DND-41 (cell line): ENCODE results near the gene LRRC15.

Experiments
- ATAC-seq: fragments of 200-7000 bp; cut with Tn5 transposase; 3 replicates; pipeline ENCODE4 v1.9.1; 2021; ENCODE audit warnings: low read depth; ENCODE audit not compliant: insufficient read depth
- DNase-seq: peaks from one replicate; pipeline ENCODE4 v3.0.0-alpha.2; 2020
- H2AFZ ChIP-seq: 2 replicates; pipeline ENCODE4 v1.6.0; 2012; ENCODE audit warnings: low read depth, low read length
- H3K27ac ChIP-seq: 2 replicates; pipeline ENCODE4 v1.5.1; 2012; ENCODE audit warnings: low read length, inconsistent platforms
- H3K27me3 ChIP-seq: fragments of 200-600 bp; sonication (generic); 2 replicates; pipeline ENCODE4 v1.6.0; 2012; ENCODE audit warnings: low read length, mild to moderate bottlenecking, inconsistent platforms; ENCODE audit not compliant: insufficient read depth, poor library complexity
- H3K36me3 ChIP-seq: 2 replicates; pipeline ENCODE4 v1.5.1; 2012; ENCODE audit warnings: low read length, inconsistent platforms; ENCODE audit not compliant: insufficient read depth
- H3K4me1 ChIP-seq: 2 replicates; pipeline ENCODE4 v1.5.1; 2012; ENCODE audit warnings: mild to moderate bottlenecking, low read length; ENCODE audit not compliant: insufficient read depth
- H3K4me2 ChIP-seq: 2 replicates; pipeline ENCODE4 v1.6.0; 2012; ENCODE audit warnings: mild to moderate bottlenecking, moderate library complexity, low read length, inconsistent platforms; ENCODE audit not compliant: insufficient read depth
- H3K4me3 ChIP-seq, 2 experiments: fragments of 200-600 bp in 1 of 2; shearing (Covaris generic) in 1 of 2; 2 replicates each; pipeline ENCODE4 v1.5.1; 2012 to 2016; ENCODE audit warnings: inconsistent platforms in 2 of 2, low read length in 2 of 2, mild to moderate bottlenecking in 2 of 2, low read depth in 1 of 2, moderate library complexity in 1 of 2
- H3K79me2 ChIP-seq: 2 replicates; pipeline ENCODE4 v1.6.0; 2012; ENCODE audit warnings: low read length, inconsistent platforms; ENCODE audit not compliant: insufficient read depth
- H3K9ac ChIP-seq: 2 replicates; pipeline ENCODE4 v1.6.0; 2012; ENCODE audit warnings: low read depth, mild to moderate bottlenecking, inconsistent platforms, low read length, moderate library complexity
- H3K9me3 ChIP-seq: 2 replicates; pipeline ENCODE4 v1.5.1; 2012; ENCODE audit warnings: low read length, moderate library complexity, mild to moderate bottlenecking, inconsistent platforms; ENCODE audit not compliant: insufficient read depth, severe bottlenecking
- H4K20me1 ChIP-seq: 2 replicates; pipeline ENCODE4 v1.6.0; 2012; ENCODE audit warnings: low read length; ENCODE audit not compliant: insufficient read depth
- CTCF ChIP-seq: IDR thresholded peaks from 2 replicates; pipeline ENCODE4 v1.5.1; 2012; ENCODE audit warnings: borderline replicate concordance, low read length, moderate library complexity, mild to moderate bottlenecking; ENCODE audit not compliant: poor library complexity, severe bottlenecking; ENCODE audit errors: extremely low read depth
- EZH2 ChIP-seq: IDR thresholded peaks from 3 replicates; pipeline ENCODE4 v1.6.1; 2012; ENCODE audit warnings: borderline replicate concordance, low read depth, mild to moderate bottlenecking, moderate library complexity, low read length, inconsistent platforms; ENCODE audit not compliant: severe bottlenecking

LRRC15 gene

DNA sequence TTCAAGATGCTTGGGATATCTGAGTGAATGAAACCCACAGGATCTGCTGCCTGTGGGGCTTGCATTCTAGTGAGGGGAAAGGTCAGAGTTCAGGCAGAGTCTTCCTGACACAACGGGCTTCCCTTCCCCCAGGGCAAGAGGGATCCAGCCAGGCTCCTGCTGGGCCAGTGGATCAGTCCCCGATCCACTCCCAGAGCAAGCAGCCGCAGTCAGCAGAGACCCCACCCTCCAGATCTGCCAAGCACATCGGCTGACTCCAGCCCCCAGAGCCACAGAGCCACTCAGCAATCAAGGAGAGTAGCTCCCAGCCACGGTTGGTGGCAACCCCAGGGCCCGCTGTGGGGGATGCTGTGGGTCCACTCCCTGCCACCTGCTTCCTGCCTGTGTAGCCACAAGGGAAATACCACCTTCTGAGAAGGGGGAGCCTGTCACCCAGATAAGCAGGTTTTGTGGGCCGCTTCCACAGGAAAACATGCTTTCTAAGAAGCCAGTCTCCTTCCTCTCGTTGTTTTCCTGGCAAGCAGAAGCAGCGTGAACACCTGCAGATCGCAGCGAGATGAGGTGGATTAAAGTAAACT lies 63.3 kb downstream of the LRRC15 start:
- no peaks in the 10 kb centered on the region for H3K36me3 ChIP-seq

GRCh38 chr3:194305356-194306108 lies 64.0 kb downstream of the LRRC15 start:
- DNase-seq = peak; percentile 84
- peak overlapping the region; percentile 48 for H3K4me2 ChIP-seq

More for the DNA sequence above, 63.3 kb downstream of the LRRC15 start:
- H3K4me1 ChIP-seq = peaks cover 78% of the 10 kb centered on the region
- peaks cover 22% of the 10 kb centered on the region for H3K9me3 ChIP-seq
- H3K79me2 ChIP-seq = no peaks in the 10 kb centered on the region
- H3K9ac ChIP-seq = peak overlapping the region; percentile 58
- no peaks in the 10 kb centered on the region for H3K27me3 ChIP-seq
- peak overlapping the region in 1 of 2 experiments; percentile 25; a peak in 1 of 4 replicates for H3K4me3 ChIP-seq
- H4K20me1 ChIP-seq = no peaks in the 10 kb centered on the region
- peak overlapping the region; percentile 48 for H3K4me2 ChIP-seq
- H2AFZ ChIP-seq = no peak overlapping the region
- ATAC-seq (peak; percentile 82), DNase-seq (peak; percentile 98)
- TF ChIP-seq EZH2 = no peak
- H3K27ac ChIP-seq = peak overlapping the region; percentile 96

More at GRCh38 chr3:194305356-194306108, 64.0 kb downstream of the LRRC15 start:
- peak; percentile 48 for ATAC-seq
- H3K4me1 ChIP-seq = peaks cover 85% of the 10 kb centered on the region
- no peak overlapping the region for H2AFZ ChIP-seq
- H3K36me3 ChIP-seq = no peaks in the 10 kb centered on the region
- H3K27ac ChIP-seq = peak overlapping the region; percentile 96
- no peaks in the 10 kb centered on the region for H3K79me2 ChIP-seq
- no peaks in the 10 kb centered on the region for H4K20me1 ChIP-seq
- TF ChIP-seq CTCF (no peak), EZH2 (no peak)
- H3K27me3 ChIP-seq = no peaks in the 10 kb centered on the region
- H3K9me3 ChIP-seq = peaks cover 22% of the 10 kb centered on the region
- H3K9ac ChIP-seq = peak overlapping the region; percentile 58
- peak overlapping the region in 1 of 2 experiments; percentile 25; a peak in 1 of 4 replicates for H3K4me3 ChIP-seq
